ENCODE data around the gene CACUL1. TPM values are rescaled to one million over a fixed set of nuclear protein-coding genes. Genes with fewer than 3 reads are reported as not detected.

CACUL1 gene
- total RNA-seq, 1 donor: 40.6 TPM

DNA sequence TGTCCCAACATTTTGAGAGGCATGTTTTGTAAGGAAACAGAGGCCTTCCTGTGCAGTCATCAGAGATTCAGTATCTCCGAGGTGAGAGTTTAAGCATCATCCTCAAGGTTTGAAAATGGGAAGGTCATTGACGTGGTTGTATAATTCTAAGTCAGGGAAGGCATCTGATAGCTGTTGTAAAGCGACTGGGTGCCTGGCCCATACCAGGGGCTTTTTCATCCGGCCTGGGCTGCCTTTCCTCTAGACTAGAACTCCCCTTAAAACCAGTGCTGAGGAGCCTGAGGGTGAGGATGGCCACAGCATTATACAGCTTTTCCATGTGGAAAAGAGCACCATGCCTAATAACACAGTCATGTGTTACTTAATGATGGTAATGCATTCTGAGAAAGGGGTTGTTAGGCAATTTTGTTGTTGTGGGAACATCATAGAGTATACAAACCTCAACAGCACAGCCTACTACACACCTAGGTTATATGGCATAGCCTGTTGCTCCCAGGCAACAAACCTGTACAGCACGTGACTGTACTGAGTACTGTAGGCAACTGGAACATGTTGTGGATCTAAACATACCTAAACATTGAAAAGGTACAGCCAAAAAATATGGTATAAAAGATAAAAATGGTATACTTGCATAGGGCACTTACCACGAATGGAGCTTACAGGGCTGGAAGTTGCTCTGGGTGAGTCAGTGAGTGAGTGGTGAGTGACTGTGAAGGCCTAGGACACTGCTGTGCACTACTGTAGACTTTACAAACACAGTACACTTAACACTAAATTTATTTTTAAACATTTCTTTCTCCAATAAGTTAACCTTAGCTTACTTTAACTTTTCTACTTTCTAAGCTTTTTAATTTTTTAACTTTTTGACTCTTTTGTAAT, 13.5 kb upstream of the CACUL1 start:
- TF ChIP-seq, protein P1, sequence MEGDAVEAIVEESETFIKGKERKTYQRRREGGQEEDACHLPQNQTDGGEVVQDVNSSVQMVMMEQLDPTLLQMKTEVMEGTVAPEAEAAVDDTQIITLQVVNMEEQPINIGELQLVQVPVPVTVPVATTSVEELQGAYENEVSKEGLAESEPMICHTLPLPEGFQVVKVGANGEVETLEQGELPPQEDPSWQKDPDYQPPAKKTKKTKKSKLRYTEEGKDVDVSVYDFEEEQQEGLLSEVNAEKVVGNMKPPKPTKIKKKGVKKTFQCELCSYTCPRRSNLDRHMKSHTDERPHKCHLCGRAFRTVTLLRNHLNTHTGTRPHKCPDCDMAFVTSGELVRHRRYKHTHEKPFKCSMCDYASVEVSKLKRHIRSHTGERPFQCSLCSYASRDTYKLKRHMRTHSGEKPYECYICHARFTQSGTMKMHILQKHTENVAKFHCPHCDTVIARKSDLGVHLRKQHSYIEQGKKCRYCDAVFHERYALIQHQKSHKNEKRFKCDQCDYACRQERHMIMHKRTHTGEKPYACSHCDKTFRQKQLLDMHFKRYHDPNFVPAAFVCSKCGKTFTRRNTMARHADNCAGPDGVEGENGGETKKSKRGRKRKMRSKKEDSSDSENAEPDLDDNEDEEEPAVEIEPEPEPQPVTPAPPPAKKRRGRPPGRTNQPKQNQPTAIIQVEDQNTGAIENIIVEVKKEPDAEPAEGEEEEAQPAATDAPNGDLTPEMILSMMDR (IDR thresholded peaks at IDR 0.05; ENCODE audit: insufficient read depth, low read depth, low read length): no peak
- H3K4me3 ChIP-seq (ENCODE audit: low read depth, low read length): no peak overlapping the region
- DNase-seq (ENCODE audit: low read depth): no peak

DNA sequence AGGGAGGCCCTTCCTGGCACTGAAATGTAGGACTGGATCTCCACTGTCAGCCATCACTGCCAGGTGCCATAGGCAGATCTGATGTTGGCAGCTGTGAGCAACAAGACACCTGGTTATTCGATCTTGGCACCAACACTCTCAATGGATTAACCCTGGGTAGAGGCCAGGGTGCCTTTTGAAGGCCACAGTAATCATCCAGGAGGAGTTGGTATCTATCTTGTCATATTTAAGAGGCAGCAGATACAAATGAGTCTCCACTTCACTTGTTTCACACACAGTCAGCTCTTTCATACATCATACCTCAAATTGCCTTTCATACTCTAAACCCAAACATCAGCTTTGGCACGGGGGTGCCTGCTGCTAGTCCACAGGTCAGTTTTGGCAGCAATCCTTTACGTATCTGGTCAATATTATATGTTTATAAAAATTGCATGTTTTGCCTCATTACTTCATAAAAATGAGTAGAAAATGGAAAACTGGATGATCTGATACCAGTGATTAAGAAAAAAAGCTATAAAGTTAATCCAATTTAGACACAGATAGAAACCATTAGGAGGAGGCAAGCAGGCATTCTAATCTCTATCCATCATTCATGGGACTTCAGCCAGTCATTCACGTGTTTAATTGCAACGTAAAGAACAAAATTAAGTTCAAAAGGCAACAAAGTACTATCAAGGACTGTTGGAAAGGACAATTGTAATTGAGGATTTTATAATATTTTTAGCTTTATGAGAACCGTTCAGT, 12.7 kb upstream of the CACUL1 start:
- TF ChIP-seq, protein P1 (IDR thresholded peaks at IDR 0.05; ENCODE audit: insufficient read depth, low read depth, low read length): no peak
- no peak overlapping the region for H3K4me3 ChIP-seq (ENCODE audit: low read depth, low read length)
- DNase-seq (ENCODE audit: low read depth): no peak

DNA sequence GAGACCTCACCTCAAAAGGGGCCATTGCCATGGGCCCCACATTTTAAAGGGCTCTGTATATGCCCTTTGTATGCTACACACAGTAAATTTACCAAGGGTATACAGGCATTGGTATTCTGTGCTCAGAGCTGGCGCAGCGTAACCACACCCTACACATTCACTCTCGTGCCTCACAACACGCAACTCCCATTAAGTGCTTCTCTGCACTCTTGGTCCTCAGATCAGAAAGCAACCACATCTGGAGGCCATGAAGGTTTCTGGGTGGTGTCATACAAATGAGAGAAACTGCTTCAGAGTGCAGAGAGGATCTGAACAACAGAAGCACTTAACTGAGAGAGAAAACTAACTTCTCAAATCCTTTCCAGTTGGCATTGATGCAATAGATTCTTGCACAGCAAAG, 9.4 kb upstream of the CACUL1 start:
- H3K4me3 ChIP-seq (ENCODE audit: low read depth, low read length): no peak overlapping the region
- DNase-seq (ENCODE audit: low read depth): no peak
- TF ChIP-seq, protein P1 (IDR thresholded peaks at IDR 0.05; ENCODE audit: insufficient read depth, low read depth, low read length): no peak

DNA sequence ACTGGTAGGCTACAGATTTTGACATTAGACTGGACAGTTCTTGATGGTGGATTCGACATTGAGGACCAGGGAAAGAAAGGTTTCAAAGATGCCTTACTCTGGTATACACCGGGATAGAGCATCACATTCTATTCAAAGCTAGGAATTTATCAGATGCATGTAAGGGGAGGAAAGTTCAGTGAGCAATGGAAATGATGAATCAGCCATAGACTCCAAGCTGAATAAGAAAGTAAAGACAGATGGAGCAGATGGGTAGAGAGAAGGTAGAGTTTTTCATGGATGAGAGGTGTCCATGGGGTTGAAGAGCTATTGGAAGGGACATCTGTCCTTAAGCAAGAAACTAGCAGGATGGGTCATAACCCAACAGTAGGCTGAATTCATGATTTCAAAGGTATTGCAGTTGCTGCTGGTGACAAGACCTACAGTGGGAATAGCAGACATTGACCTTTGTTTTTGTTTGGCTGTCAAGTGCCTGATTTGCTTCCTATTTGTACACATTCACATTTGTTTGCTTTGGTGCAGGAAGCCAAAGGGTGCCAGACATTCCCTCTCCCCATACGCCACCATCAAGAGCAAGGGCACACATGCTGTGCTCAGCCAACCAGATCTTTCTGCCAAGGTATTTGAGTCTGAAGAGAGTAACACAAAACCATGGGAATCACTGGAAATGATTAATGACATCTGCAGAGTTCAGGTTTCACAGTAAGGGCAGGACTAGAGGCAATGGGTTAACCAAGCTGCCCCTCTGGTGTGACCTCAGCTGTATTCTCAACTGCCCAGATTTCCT, 8.6 kb upstream of the CACUL1 start:
- no peak overlapping the region for H3K4me3 ChIP-seq (ENCODE audit: low read depth, low read length)
- TF ChIP-seq, protein P1 (IDR thresholded peaks at IDR 0.05; ENCODE audit: insufficient read depth, low read depth, low read length): no peak
- no peak for DNase-seq (ENCODE audit: low read depth)

DNA sequence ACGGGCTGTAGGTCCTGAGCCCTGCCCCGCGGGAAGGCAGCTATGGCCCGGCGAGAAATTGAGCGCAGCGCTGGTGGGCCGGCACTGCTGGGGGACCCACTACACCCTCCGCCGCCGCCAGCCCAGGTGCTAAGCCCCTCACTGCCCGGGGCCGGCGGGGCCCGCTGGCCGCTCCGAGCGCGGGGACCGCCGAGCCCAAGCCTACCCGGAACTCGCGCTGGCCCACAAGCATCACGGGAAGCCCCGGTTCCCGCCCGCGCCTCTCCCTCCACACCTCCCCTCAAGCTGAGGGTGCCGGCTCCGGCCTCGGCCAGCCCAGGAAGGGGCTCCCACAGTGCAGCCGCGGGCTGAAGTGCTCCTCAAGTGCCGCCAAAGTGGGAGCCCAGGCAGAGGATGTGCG, 5.5 kb upstream of the CACUL1 start:
- TF ChIP-seq, protein P1 (IDR thresholded peaks at IDR 0.05; ENCODE audit: insufficient read depth, low read depth, low read length): no peak
- no peak overlapping the region for H3K4me3 ChIP-seq (ENCODE audit: low read depth, low read length)
- DNase-seq (ENCODE audit: low read depth): no peak

DNA sequence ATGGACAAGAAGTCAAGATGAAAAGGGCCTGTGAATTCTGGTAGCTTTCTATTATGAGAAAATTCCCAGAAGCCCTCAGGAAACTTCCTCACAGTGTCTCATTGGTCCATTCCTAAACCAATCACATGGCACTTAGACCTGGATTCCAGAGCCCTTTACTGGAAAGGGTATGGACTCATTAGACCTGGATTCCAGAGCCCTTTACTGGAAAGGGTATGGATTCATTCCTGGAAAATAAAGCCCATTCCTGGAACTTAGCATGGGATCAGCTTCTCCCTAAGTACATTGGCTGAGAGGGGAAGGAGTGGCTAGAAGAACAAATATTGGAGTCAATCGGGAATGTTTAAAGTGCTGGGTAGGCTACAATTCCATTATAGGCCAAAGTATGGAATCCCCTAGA, 3.7 kb upstream of the CACUL1 start:
- no peak for DNase-seq (ENCODE audit: low read depth)
- TF ChIP-seq, protein P1 (IDR thresholded peaks at IDR 0.05; ENCODE audit: insufficient read depth, low read depth, low read length): no peak
- no peak overlapping the region for H3K4me3 ChIP-seq (ENCODE audit: low read depth, low read length)
